GM10266 (cell line): ENCODE measurements around the gene MRPL22.
"Not testable (repeated sequence)": the region's sequence is repeated elsewhere in the genome, so short reads cannot be mapped to it uniquely, and the experiment has no call there.

Experiments used
- DNase-seq: peaks from one replicate; pipeline ENCODE4 v3.0.0; 2012; ENCODE audit errors: extremely low spot score
- CTCF ChIP-seq: IDR thresholded peaks from 2 replicates; pipeline ENCODE4 v1.5.1; 2012; ENCODE audit warnings: mild to moderate bottlenecking, low read depth; ENCODE audit not compliant: control insufficient read depth, insufficient read depth; ENCODE audit errors: missing control alignments

The MRPL22 gene

GRCh38 chr5:154899151-154899816, 41.6 kb upstream of the MRPL22 start:
- TF ChIP-seq CTCF: no peak

GRCh38 chr5:154900066-154900465, 40.8 kb upstream of the MRPL22 start:
- TF ChIP-seq CTCF: no peak
- no peak for DNase-seq

More at GRCh38 chr5:154899151-154899816, 41.6 kb upstream of the MRPL22 start:
- no peak for DNase-seq

- no peak for DNase-seq
- TF ChIP-seq CTCF: no peak
Observed at GRCh38 chr5:154901276-154901675, 39.6 kb upstream of the MRPL22 start.

GRCh38 chr5:154901913-154902312, 39.0 kb upstream of the MRPL22 start:
- no peak for DNase-seq
- no peak for TF ChIP-seq CTCF

- not testable (repeated sequence) for DNase-seq
Observed at GRCh38 chr5:154905601-154906000, 35.3 kb upstream of the MRPL22 start.

- TF ChIP-seq CTCF: no peak
- DNase-seq: no peak
Observed at GRCh38 chr5:154916874-154917273, 24.0 kb upstream of the MRPL22 start.

GRCh38 chr5:154917757-154918156, 23.1 kb upstream of the MRPL22 start:
- DNase-seq: no peak
- no peak for TF ChIP-seq CTCF
